SK-N-SH (cell line): ENCODE results near the gene BFSP2. TPM values are rescaled to one million over a fixed set of nuclear protein-coding genes. Genes with fewer than 3 reads are reported as not detected.

Experiments
- CTCF ChIA-PET: fragments of 300-600, 350-600 bp; formaldehyde crosslinking; extraction: SDS; loops from one replicate; lab custom pipeline; 2021; lab: Yijun Ruan, JAX
- POLR2A ChIA-PET: fragments of 350-600 bp; sonication (Branson Sonifier 250); formaldehyde crosslinking; extraction: SDS; loops from one replicate; lab custom pipeline; 2020; ENCODE audit warnings: antibody characterized with exemption, inconsistent platforms; lab: Yijun Ruan, JAX
- DNase-seq: peaks from one replicate; pipeline ENCODE4 v3.0.0; 2012
- H2AFZ ChIP-seq: fragments of 200-600 bp; sonication (generic); 2 replicates; pipeline ENCODE4 v1.8.1; 2016; ENCODE audit warnings: antibody characterized with exemption, mild to moderate bottlenecking, low read depth
- H3F3A ChIP-seq: fragments of 200-600 bp; sonication (generic); replicated peaks from 2 replicates; pipeline ENCODE3; 2016; ENCODE audit warnings: antibody characterized with exemption, mild to moderate bottlenecking; ENCODE audit not compliant: insufficient read depth
- H3K27ac ChIP-seq, 2 experiments: fragments of 200-500 bp in 1 of 2; fragments of 200-600 bp in 1 of 2; sonication (Bioruptor generic) in 1 of 2; sonication (generic), shearing (Covaris generic) in 1 of 2; 2 replicates each; pipeline versions ENCODE4 v1.5.1 to v1.6.1; 2014 to 2016; ENCODE audit warnings: low read depth in 2 of 2, inconsistent platforms in 1 of 2, low read length in 1 of 2, mild to moderate bottlenecking in 1 of 2, mixed read lengths in 1 of 2
- H3K27me3 ChIP-seq: fragments of 200-600 bp; sonication (generic), shearing (Covaris generic); 2 replicates; pipeline ENCODE4 v1.6.1; 2016; ENCODE audit warnings: mixed run types; ENCODE audit not compliant: insufficient read depth
- H3K36me3 ChIP-seq, 2 experiments: fragments of 200-500 bp in 1 of 2; fragments of 200-600 bp in 1 of 2; sonication (Bioruptor generic) in 1 of 2; sonication (generic) in 1 of 2; replicated peaks in 1 of 2; 2 replicates each; pipeline versions ENCODE3 to v1.5.1; 2014 to 2016; ENCODE audit warnings: low read length in 1 of 2, mild to moderate bottlenecking in 1 of 2; ENCODE audit not compliant: insufficient read depth in 2 of 2, control insufficient read depth in 1 of 2
- H3K4me1 ChIP-seq, 2 experiments: fragments of 200-500 bp in 1 of 2; fragments of 200-600 bp in 1 of 2; sonication (Bioruptor generic) in 1 of 2; sonication (generic), shearing (Covaris generic) in 1 of 2; 2 replicates each; pipeline versions ENCODE4 v1.5.1 to v1.6.1; 2014 to 2016; ENCODE audit warnings: low read depth in 1 of 2, low read length in 1 of 2, mixed run types in 1 of 2; ENCODE audit not compliant: insufficient read depth in 2 of 2, control insufficient read depth in 1 of 2
- H3K4me2 ChIP-seq: fragments of 200-600 bp; sonication (generic), shearing (Covaris generic); 2 replicates; pipeline ENCODE4 v1.6.1; 2017; ENCODE audit warnings: mixed run types
- H3K4me3 ChIP-seq, 2 experiments: fragments of 200-500 bp in 1 of 2; fragments of 200-600 bp in 1 of 2; sonication (Bioruptor generic) in 1 of 2; sonication (generic), shearing (Covaris generic) in 1 of 2; 2 replicates each; pipeline versions ENCODE4 v1.5.1 to v1.8.1; 2014 to 2016; ENCODE audit warnings: low read depth in 2 of 2, inconsistent platforms in 1 of 2, low read length in 1 of 2, mild to moderate bottlenecking in 1 of 2, mixed read lengths in 1 of 2, moderate library complexity in 1 of 2
- H3K79me2 ChIP-seq: fragments of 200-600 bp; sonication (generic); 2 replicates; pipeline ENCODE4 v1.8.1; 2017; ENCODE audit warnings: mild to moderate bottlenecking; ENCODE audit not compliant: insufficient read depth
- H3K9ac ChIP-seq: fragments of 200-600 bp; sonication (generic); 2 replicates; pipeline ENCODE4 v1.6.1; 2017; ENCODE audit warnings: mixed run types
- H3K9me2 ChIP-seq: fragments of 200-600 bp; sonication (generic); 2 replicates; pipeline ENCODE4 v1.6.1; 2017; ENCODE audit warnings: mixed run types
- H3K9me3 ChIP-seq: fragments of 200-600 bp; sonication (generic); 2 replicates; pipeline ENCODE4 v1.6.1; 2017; ENCODE audit warnings: mixed run types, mild to moderate bottlenecking, moderate library complexity
- H4K20me1 ChIP-seq: fragments of 200-600 bp; sonication (generic); 2 replicates; pipeline ENCODE4 v1.6.1; 2017; ENCODE audit warnings: mild to moderate bottlenecking, mixed run types; ENCODE audit not compliant: insufficient read depth
- CHD2 ChIP-seq: fragments of 150-350 bp; IDR thresholded peaks from 2 replicates; pipeline ENCODE4 v1.6.1; 2018; ENCODE audit warnings: low read length; ENCODE audit not compliant: partially characterized antibody
- EZH2phosphoT487 ChIP-seq: fragments of 200-600 bp; sonication (generic); IDR thresholded peaks from 2 replicates; pipeline ENCODE4 v1.6.1; 2017; ENCODE audit warnings: low read depth, mixed run types, mild to moderate bottlenecking, antibody characterized with exemption, moderate library complexity, borderline replicate concordance
- GABPA ChIP-seq: IDR thresholded peaks from 2 replicates; pipeline ENCODE4 v1.4.0; 2012; ENCODE audit warnings: low read depth, mild to moderate bottlenecking
- IRF3 ChIP-seq: fragments of 150-350 bp; IDR thresholded peaks from 2 replicates; pipeline ENCODE4 v1.6.1; 2016; ENCODE audit warnings: mild to moderate bottlenecking, low read depth, low read length
- MEF2A ChIP-seq: IDR thresholded peaks from 2 replicates; pipeline ENCODE4 v1.4.0; 2012; ENCODE audit warnings: low read depth, borderline replicate concordance
- MXI1 ChIP-seq: IDR thresholded peaks from 2 replicates; pipeline ENCODE4 v1.6.1; 2012; ENCODE audit warnings: mild to moderate bottlenecking, low read depth, low read length, improper control_type of control experiment
- REST ChIP-seq: IDR thresholded peaks from 2 replicates; pipeline ENCODE4 v1.6.1; 2012; ENCODE audit warnings: mild to moderate bottlenecking, low read depth, low read length, moderate library complexity
- RFX5 ChIP-seq: IDR thresholded peaks from 2 replicates; pipeline ENCODE4 v1.6.1; 2012; ENCODE audit warnings: mild to moderate bottlenecking, improper control_type of control experiment, low read length
- YY1 ChIP-seq: IDR thresholded peaks from 2 replicates; pipeline ENCODE4 v1.4.0; 2012; ENCODE audit warnings: low read depth, mild to moderate bottlenecking
- WGBS: methylation state at CpG from one replicate; pipeline ENCODE4 v1.1.6; 2017; ENCODE audit warnings: low lambda C conversion rate; 5-methylcytosine and 5-hydroxymethylcytosine counted together
- polyA plus RNA-seq, 3 experiments: library from polyadenylated mRNA; depleted of rRNA; stranded (reverse); fragments of >200 nt; gene quantifications; 2 replicates each; pipeline ENCODE4 v1.2.3, GENCODE V29; 2012
- TF ChIP-seq, protein P1 (sequence below): IDR thresholded peaks from 2 replicates; pipeline ENCODE4; 2012
- TF ChIP-seq, protein P2 (sequence below): fragments of 200-600 bp; sonication (generic); IDR thresholded peaks from 2 replicates; pipeline ENCODE4 v1.6.1; 2017; ENCODE audit warnings: antibody characterized with exemption, mild to moderate bottlenecking, moderate library complexity
- TF ChIP-seq, protein P3 (sequence below): fragments of 150-350 bp; IDR thresholded peaks from 2 replicates; pipeline ENCODE4 v1.6.1; 2017; ENCODE audit warnings: antibody characterized with exemption, low read length, low read depth, borderline replicate concordance

The BFSP2 gene
- polyA plus RNA-seq, 1 of the 3 experiments (the other 2 are of a cell fraction) = not detected

- Histone ChIP-seq H3K9ac (no peak overlapping the region), H3K79me2 (no peaks in the 10 kb centered on the region), H3K27me3 (no peaks in the 10 kb centered on the region), H3F3A (no peaks in the 10 kb centered on the region), H3K4me3 (no peak overlapping the region), H3K9me2 (no peaks in the 10 kb centered on the region), H3K9me3 (no peaks in the 10 kb centered on the region), H3K36me3 (no peaks in the 10 kb centered on the region), H3K27ac (no peak overlapping the region), H3K4me2 (no peak overlapping the region), H4K20me1 (no peaks in the 10 kb centered on the region), H2AFZ (no peak overlapping the region), H3K4me1 (peaks cover 0 to 8% of the 10 kb centered on the region in 2 experiments; a peak in 1 of 4 replicates)
- CTCF ChIA-PET = interaction anchor here (0.7 to 2.6 kb wide), 3 partner anchors 9 to 54 kb away, joined by 3 to 9 read pairs (median 3); no protein-coding TSS in a partner anchor
- DNase-seq = no peak
- POLR2A ChIA-PET = no interaction called here
- WGBS = 33% methylated on average over 1 of the region's 1 CpG
- TF ChIP-seq MEF2A (no peak), MXI1 (no peak), IRF3 (no peak), GABPA (no peak), CHD2 (no peak), EZH2phosphoT487 (no peak), RFX5 (no peak), YY1 (no peak), REST (no peak)
- TF ChIP-seq, protein P1, sequence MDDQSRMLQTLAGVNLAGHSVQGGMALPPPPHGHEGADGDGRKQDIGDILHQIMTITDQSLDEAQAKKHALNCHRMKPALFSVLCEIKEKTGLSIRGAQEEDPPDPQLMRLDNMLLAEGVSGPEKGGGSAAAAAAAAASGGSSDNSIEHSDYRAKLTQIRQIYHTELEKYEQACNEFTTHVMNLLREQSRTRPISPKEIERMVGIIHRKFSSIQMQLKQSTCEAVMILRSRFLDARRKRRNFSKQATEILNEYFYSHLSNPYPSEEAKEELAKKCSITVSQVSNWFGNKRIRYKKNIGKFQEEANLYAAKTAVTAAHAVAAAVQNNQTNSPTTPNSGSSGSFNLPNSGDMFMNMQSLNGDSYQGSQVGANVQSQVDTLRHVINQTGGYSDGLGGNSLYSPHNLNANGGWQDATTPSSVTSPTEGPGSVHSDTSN = no peak
- TF ChIP-seq, protein P2, sequence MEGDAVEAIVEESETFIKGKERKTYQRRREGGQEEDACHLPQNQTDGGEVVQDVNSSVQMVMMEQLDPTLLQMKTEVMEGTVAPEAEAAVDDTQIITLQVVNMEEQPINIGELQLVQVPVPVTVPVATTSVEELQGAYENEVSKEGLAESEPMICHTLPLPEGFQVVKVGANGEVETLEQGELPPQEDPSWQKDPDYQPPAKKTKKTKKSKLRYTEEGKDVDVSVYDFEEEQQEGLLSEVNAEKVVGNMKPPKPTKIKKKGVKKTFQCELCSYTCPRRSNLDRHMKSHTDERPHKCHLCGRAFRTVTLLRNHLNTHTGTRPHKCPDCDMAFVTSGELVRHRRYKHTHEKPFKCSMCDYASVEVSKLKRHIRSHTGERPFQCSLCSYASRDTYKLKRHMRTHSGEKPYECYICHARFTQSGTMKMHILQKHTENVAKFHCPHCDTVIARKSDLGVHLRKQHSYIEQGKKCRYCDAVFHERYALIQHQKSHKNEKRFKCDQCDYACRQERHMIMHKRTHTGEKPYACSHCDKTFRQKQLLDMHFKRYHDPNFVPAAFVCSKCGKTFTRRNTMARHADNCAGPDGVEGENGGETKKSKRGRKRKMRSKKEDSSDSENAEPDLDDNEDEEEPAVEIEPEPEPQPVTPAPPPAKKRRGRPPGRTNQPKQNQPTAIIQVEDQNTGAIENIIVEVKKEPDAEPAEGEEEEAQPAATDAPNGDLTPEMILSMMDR = no peak
- TF ChIP-seq, protein P3, sequence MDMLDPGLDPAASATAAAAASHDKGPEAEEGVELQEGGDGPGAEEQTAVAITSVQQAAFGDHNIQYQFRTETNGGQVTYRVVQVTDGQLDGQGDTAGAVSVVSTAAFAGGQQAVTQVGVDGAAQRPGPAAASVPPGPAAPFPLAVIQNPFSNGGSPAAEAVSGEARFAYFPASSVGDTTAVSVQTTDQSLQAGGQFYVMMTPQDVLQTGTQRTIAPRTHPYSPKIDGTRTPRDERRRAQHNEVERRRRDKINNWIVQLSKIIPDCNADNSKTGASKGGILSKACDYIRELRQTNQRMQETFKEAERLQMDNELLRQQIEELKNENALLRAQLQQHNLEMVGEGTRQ = no peak
These were observed 31.9 kb upstream of the BFSP2 start for GRCh38 chr3:133367956-133368355.
